Smooth muscle cell (in vitro differentiated cells): ENCODE measurements around the gene MMRN1. TPM values are rescaled to one million over a fixed set of nuclear protein-coding genes. Genes with fewer than 3 reads are reported as not detected.

Experiments
- DNase-seq: peaks from one replicate; lab custom pipeline; 2025; ENCODE audit not compliant: unreplicated experiment; lab: John Stamatoyannopoulos, UW
- H2AFZ ChIP-seq: fragments of 200-600 bp; sonication (generic); 2 replicates; pipeline ENCODE4 v1.6.0; 2016; ENCODE audit warnings: antibody characterized with exemption, low read depth, mild to moderate bottlenecking
- H3F3A ChIP-seq: fragments of 200-600 bp; sonication (generic); 2 replicates; pipeline ENCODE4 v1.6.0; 2017; ENCODE audit warnings: antibody characterized with exemption, low read depth
- H3K27ac ChIP-seq: fragments of 200-600 bp; sonication (generic); 2 replicates; pipeline ENCODE4 v1.5.1; 2016; ENCODE audit warnings: low read depth, mild to moderate bottlenecking
- H3K27me3 ChIP-seq: fragments of 200-600 bp; sonication (generic); 2 replicates; pipeline ENCODE4 v1.6.1; 2016; ENCODE audit warnings: low read depth, mild to moderate bottlenecking
- H3K36me3 ChIP-seq: fragments of 200-600 bp; sonication (generic); 2 replicates; pipeline ENCODE4 v1.5.1; 2016; ENCODE audit warnings: low read depth
- H3K4me1 ChIP-seq: fragments of 200-600 bp; sonication (generic); 2 replicates; pipeline ENCODE4 v1.5.1; 2016; ENCODE audit warnings: low read depth
- H3K4me2 ChIP-seq: fragments of 200-600 bp; sonication (generic); 2 replicates; pipeline ENCODE4 v1.6.0; 2016; ENCODE audit warnings: mild to moderate bottlenecking
- H3K4me3 ChIP-seq: fragments of 200-600 bp; sonication (generic); 2 replicates; pipeline ENCODE4 v1.5.1; 2016; ENCODE audit warnings: mild to moderate bottlenecking
- H3K79me2 ChIP-seq: fragments of 200-600 bp; sonication (generic); 2 replicates; pipeline ENCODE4 v1.6.0; 2016; ENCODE audit warnings: low read depth, mild to moderate bottlenecking
- H3K9ac ChIP-seq: fragments of 200-600 bp; sonication (generic); 2 replicates; pipeline ENCODE4 v1.6.0; 2016; ENCODE audit warnings: low read depth
- H3K9me3 ChIP-seq: fragments of 200-600 bp; sonication (generic); replicated peaks from 2 replicates; pipeline ENCODE4 v1.5.1; 2016; ENCODE audit warnings: low read depth
- H4K20me1 ChIP-seq: fragments of 200-600 bp; sonication (generic); 2 replicates; pipeline ENCODE4 v1.6.0; 2016; ENCODE audit warnings: low read depth
- WGBS: methylation state at CpG from one replicate; pipeline ENCODE4 v1.1.7; 2016; ENCODE audit warnings: low lambda C conversion rate; 5-methylcytosine and 5-hydroxymethylcytosine counted together
- polyA plus RNA-seq: library from polyadenylated mRNA; unstranded; fragments of >200 nt; fragmentation: Nextera tagmentation; extraction: Ambion mirVana; gene quantifications from 2 replicates; pipeline ENCODE4 v1.2.1, GENCODE V29; 2016
- total RNA-seq: library from RNA; depleted of rRNA; stranded (reverse); fragments of >200 nt; gene quantifications from 2 replicates; pipeline ENCODE4 v1.2.3, GENCODE V29; 2014
- TF ChIP-seq, protein P1 (sequence below): fragments of 200-600 bp; sonication (generic); IDR thresholded peaks from 2 replicates; pipeline ENCODE4 v1.5.1; 2017; ENCODE audit warnings: borderline replicate concordance, mild to moderate bottlenecking, antibody characterized with exemption; ENCODE audit not compliant: insufficient read depth, poor library complexity, severe bottlenecking

The MMRN1 gene
- total and polyA plus RNA-seq, 2 experiments from 2014 or later: 0.04 TPM; not detected in 1

DNA sequence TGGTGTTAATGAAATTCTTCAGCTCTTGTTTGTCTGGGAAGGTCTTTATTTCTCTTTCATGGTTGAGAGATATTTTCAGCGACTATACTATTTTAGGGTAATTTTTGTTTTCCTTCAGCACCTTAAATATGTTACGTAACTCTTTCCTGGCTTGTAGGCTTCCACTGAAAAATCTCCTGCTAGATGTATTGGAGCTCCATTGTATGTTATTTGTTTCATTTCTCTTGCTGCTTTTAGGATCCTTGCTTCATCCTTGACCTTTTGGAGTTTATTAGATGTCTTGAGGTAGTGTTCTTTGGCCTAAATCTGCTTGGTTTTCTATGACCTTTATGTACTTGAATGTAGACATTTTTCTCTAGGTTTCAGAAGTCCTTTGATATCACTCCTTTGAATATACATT, 93.6 kb downstream of the MMRN1 start:
- no peaks in the 10 kb centered on the region for H3K36me3 ChIP-seq
- TF ChIP-seq, protein P1, sequence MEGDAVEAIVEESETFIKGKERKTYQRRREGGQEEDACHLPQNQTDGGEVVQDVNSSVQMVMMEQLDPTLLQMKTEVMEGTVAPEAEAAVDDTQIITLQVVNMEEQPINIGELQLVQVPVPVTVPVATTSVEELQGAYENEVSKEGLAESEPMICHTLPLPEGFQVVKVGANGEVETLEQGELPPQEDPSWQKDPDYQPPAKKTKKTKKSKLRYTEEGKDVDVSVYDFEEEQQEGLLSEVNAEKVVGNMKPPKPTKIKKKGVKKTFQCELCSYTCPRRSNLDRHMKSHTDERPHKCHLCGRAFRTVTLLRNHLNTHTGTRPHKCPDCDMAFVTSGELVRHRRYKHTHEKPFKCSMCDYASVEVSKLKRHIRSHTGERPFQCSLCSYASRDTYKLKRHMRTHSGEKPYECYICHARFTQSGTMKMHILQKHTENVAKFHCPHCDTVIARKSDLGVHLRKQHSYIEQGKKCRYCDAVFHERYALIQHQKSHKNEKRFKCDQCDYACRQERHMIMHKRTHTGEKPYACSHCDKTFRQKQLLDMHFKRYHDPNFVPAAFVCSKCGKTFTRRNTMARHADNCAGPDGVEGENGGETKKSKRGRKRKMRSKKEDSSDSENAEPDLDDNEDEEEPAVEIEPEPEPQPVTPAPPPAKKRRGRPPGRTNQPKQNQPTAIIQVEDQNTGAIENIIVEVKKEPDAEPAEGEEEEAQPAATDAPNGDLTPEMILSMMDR: no peak
- DNase-seq: no peak
- no peaks in the 10 kb centered on the region for H4K20me1 ChIP-seq
- H3K4me3 ChIP-seq: no peak overlapping the region
- no peak overlapping the region for H2AFZ ChIP-seq
- WGBS: 98% methylated on average over 2 of the region's 2 CpGs
- no peaks in the 10 kb centered on the region for H3K79me2 ChIP-seq
- no peaks in the 10 kb centered on the region for H3K27me3 ChIP-seq
- no peaks in the 10 kb centered on the region for H3K9me3 ChIP-seq
- H3K4me1 ChIP-seq: no peaks in the 10 kb centered on the region
- H3K27ac ChIP-seq: no peak overlapping the region
- H3K4me2 ChIP-seq: no peak overlapping the region
- H3K9ac ChIP-seq: no peak overlapping the region
- no peaks in the 10 kb centered on the region for H3F3A ChIP-seq

GRCh38 chr4:89992744-89993143, 98.1 kb downstream of the MMRN1 start:
- no peak for DNase-seq
- Histone ChIP-seq H3K4me1 (no peaks in the 10 kb centered on the region), H3K27ac (no peak overlapping the region), H3F3A (no peaks in the 10 kb centered on the region), H3K36me3 (no peaks in the 10 kb centered on the region), H3K79me2 (no peaks in the 10 kb centered on the region), H3K9ac (no peak overlapping the region), H3K4me3 (no peak overlapping the region), H2AFZ (no peak overlapping the region), H3K27me3 (no peaks in the 10 kb centered on the region), H3K4me2 (no peak overlapping the region), H4K20me1 (no peaks in the 10 kb centered on the region), H3K9me3 (no peaks in the 10 kb centered on the region)
- WGBS: 93% methylated on average over 1 of the region's 1 CpG
- TF ChIP-seq, protein P1: no peak

DNA sequence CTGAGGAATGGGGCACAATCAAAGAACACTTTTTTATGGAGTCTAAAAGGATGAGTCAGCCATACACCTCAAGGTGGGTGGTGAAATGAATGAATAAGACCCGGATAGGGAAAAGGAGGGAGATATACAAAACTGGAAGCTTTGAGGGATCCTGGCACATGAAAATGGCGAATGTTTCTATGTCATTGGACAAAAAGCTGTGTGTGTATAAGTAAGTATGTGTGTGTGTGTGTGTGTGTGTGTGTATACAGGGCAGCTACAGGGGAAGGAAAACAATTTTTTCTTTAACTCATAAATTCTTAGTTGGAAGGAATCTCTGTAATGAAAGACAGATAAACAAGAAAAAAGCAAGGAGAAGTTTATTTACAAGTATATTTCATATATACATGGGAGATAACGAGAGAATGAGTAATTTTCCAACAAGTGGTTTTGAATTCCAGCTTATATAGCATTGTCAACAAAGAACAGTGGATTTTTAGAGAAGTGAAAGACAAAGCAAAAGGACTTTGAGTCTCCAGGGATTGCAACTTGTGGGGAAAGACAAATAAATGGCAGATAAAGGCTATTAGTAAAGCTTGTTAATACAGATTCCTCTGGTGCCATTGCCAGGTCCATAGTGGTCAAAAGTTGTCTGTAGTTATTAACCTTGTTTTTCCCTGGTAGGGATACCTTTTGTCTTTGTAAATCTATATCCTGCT, 99.7 kb downstream of the MMRN1 start:
- no peak overlapping the region for H3K4me2 ChIP-seq
- WGBS: 87% methylated on average over 3 of the region's 3 CpGs
- H2AFZ ChIP-seq: no peak overlapping the region
- H3K4me3 ChIP-seq: no peak overlapping the region
- no peaks in the 10 kb centered on the region for H3F3A ChIP-seq
- H3K27me3 ChIP-seq: no peaks in the 10 kb centered on the region
- no peaks in the 10 kb centered on the region for H3K36me3 ChIP-seq
- no peaks in the 10 kb centered on the region for H3K9me3 ChIP-seq
- no peak overlapping the region for H3K9ac ChIP-seq
- H3K79me2 ChIP-seq: no peaks in the 10 kb centered on the region
- no peaks in the 10 kb centered on the region for H4K20me1 ChIP-seq
- DNase-seq: no peak
- TF ChIP-seq, protein P1: no peak
- H3K27ac ChIP-seq: no peak overlapping the region
- H3K4me1 ChIP-seq: peaks cover 3% of the 10 kb centered on the region

GRCh38 chr4:89995006-89995405, 100.4 kb downstream of the MMRN1 start:
- DNase-seq: no peak
- H3K79me2 ChIP-seq: no peaks in the 10 kb centered on the region
- H3K4me2 ChIP-seq: no peak overlapping the region
- H3K4me3 ChIP-seq: no peak overlapping the region
- 72% methylated on average over 4 of the region's 4 CpGs for WGBS
- no peaks in the 10 kb centered on the region for H3K9me3 ChIP-seq
- H2AFZ ChIP-seq: no peak overlapping the region
- H3K36me3 ChIP-seq: no peaks in the 10 kb centered on the region
- H3F3A ChIP-seq: no peaks in the 10 kb centered on the region
- H3K27me3 ChIP-seq: no peaks in the 10 kb centered on the region
- H3K9ac ChIP-seq: no peak overlapping the region
- H3K27ac ChIP-seq: no peak overlapping the region
- no peaks in the 10 kb centered on the region for H4K20me1 ChIP-seq
- H3K4me1 ChIP-seq: peaks cover 3% of the 10 kb centered on the region
- TF ChIP-seq, protein P1: no peak
